Endothelial cell of umbilical vein (primary cell): Measurements from ENCODE around the gene PRKAR1B. TPM values are rescaled to one million over a fixed set of nuclear protein-coding genes. Genes with fewer than 3 reads are reported as not detected.

Source experiments
- BruUV-seq: library from RNA; stranded (reverse); fragments of 400-500 nt; replicated peaks from 2 replicates; lab custom pipeline; 2021; lab: Mats Ljungman, UMichigan
- CTCF ChIA-PET: fragments of 300-600, 350-600 bp; sonication (Branson Sonifier 250); formaldehyde crosslinking; loops from one replicate; lab custom pipeline; 2021; ENCODE audit warnings: antibody characterized with exemption, inconsistent platforms; lab: Charles Lee
- POLR2A ChIA-PET: fragments of 300-600, 350-600 bp; sonication (Branson Sonifier 250); formaldehyde crosslinking; loops from one replicate; lab custom pipeline; 2021; ENCODE audit warnings: antibody characterized with exemption, inconsistent platforms; lab: Charles Lee
- DNase-seq: peaks from one replicate; pipeline ENCODE4 v3.0.0-alpha.2; 2011; ENCODE audit warnings: low read depth, low spot score
- FAIRE-seq: peaks from 2 replicates; lab custom pipeline; 2011; peaks lifted over from hg19 to GRCh38; lab: Jason Lieb, UNC
- H2AFZ ChIP-seq: 2 replicates; pipeline ENCODE4 v1.6.0; 2012; ENCODE audit warnings: low read depth, low read length, control low read depth, inconsistent platforms
- H3K27ac ChIP-seq: 2 replicates; pipeline ENCODE4 v1.5.1; 2011; ENCODE audit warnings: low read depth, mild to moderate bottlenecking, control low read depth, low read length, moderate library complexity; ENCODE audit not compliant: insufficient read depth
- H3K27me3 ChIP-seq, 2 experiments: 2 replicates each; pipeline versions ENCODE4 v1.6.0 to v1.6.1; 2011; ENCODE audit warnings: low read length in 2 of 2, mixed read lengths in 1 of 2; ENCODE audit not compliant: control insufficient read depth in 2 of 2, insufficient read depth in 2 of 2
- H3K36me3 ChIP-seq, 2 experiments: 2 replicates in 1 of 2; 3 replicates in 1 of 2; pipeline ENCODE4 v1.5.1; 2011; ENCODE audit warnings: low read length in 2 of 2, mild to moderate bottlenecking in 1 of 2, moderate library complexity in 1 of 2; ENCODE audit not compliant: control insufficient read depth in 2 of 2, insufficient read depth in 2 of 2; ENCODE audit errors: extremely low read depth in 1 of 2
- H3K4me1 ChIP-seq: 3 replicates; pipeline ENCODE4 v1.5.1; 2011; ENCODE audit warnings: mild to moderate bottlenecking, low read length; ENCODE audit not compliant: control insufficient read depth, insufficient read depth; ENCODE audit errors: extremely low read depth
- H3K4me2 ChIP-seq: 2 replicates; pipeline ENCODE4 v1.6.1; 2011; ENCODE audit warnings: low read length, control low read depth, mixed read lengths; ENCODE audit not compliant: insufficient read depth
- H3K4me3 ChIP-seq, 3 experiments: fragments of 200-600 bp in 1 of 3; sonication (generic), shearing (Covaris generic) in 1 of 3; replicated peaks in 1 of 3; 2 replicates each; pipeline ENCODE4 v1.5.1; 2011 to 2016; ENCODE audit warnings: control low read depth in 3 of 3, low read length in 3 of 3, mild to moderate bottlenecking in 2 of 3, inconsistent platforms in 1 of 3, low read depth in 1 of 3, moderate library complexity in 1 of 3; ENCODE audit not compliant: insufficient read depth in 1 of 3
- H3K79me2 ChIP-seq: 2 replicates; pipeline ENCODE4 v1.6.0; 2012; ENCODE audit warnings: low read length, inconsistent platforms; ENCODE audit not compliant: control insufficient read depth, insufficient read depth
- H3K9ac ChIP-seq: replicated peaks from 2 replicates; pipeline ENCODE3; 2011; ENCODE audit warnings: low read length, control low read depth; ENCODE audit not compliant: insufficient read depth; ENCODE audit errors: extremely low read depth
- H3K9me1 ChIP-seq: replicated peaks from 3 replicates; pipeline ENCODE4 v1.6.0; 2011; ENCODE audit warnings: mild to moderate bottlenecking, low read length; ENCODE audit not compliant: control insufficient read depth, insufficient read depth; ENCODE audit errors: extremely low read depth
- H3K9me3 ChIP-seq: replicated peaks from 2 replicates; pipeline ENCODE4 v1.5.1; 2012; ENCODE audit warnings: low read length, inconsistent platforms; ENCODE audit not compliant: control insufficient read depth, insufficient read depth
- H4K20me1 ChIP-seq: replicated peaks from 2 replicates; pipeline ENCODE3; 2011; ENCODE audit warnings: mild to moderate bottlenecking, low read length; ENCODE audit not compliant: control insufficient read depth, insufficient read depth; ENCODE audit errors: extremely low read depth
- CTCF ChIP-seq, 2 donors: IDR thresholded peaks; 1 replicate in 1 of 2; 2 replicates in 1 of 2; pipeline ENCODE4 v1.5.1; 2011; ENCODE audit warnings: low read length in 2 of 2, mild to moderate bottlenecking in 2 of 2, moderate library complexity in 2 of 2, control low read depth in 1 of 2, inconsistent platforms in 1 of 2, low read depth in 1 of 2; ENCODE audit not compliant: insufficient read depth in 1 of 2; ENCODE audit errors: extremely low read depth in 1 of 2
- EZH2 ChIP-seq: IDR thresholded peaks from 2 replicates; pipeline ENCODE4 v1.6.1; 2012; ENCODE audit warnings: borderline replicate concordance, low read depth, mild to moderate bottlenecking, moderate library complexity, low read length, inconsistent platforms; ENCODE audit not compliant: severe bottlenecking
- FOS ChIP-seq: IDR thresholded peaks from 2 replicates; pipeline ENCODE4 v1.6.1; 2011; ENCODE audit warnings: mild to moderate bottlenecking, low read length, moderate library complexity, borderline replicate concordance; ENCODE audit not compliant: insufficient read depth
- GATA2 ChIP-seq: IDR thresholded peaks from 2 replicates; pipeline ENCODE4 v1.7.0; 2011; ENCODE audit warnings: low read depth, mild to moderate bottlenecking, moderate library complexity, mixed read lengths, low read length; ENCODE audit not compliant: insufficient read length, insufficient read depth
- JUN ChIP-seq: IDR thresholded peaks from 2 replicates; pipeline ENCODE4 v1.6.1; 2011; ENCODE audit warnings: borderline replicate concordance, low read depth; ENCODE audit not compliant: insufficient read length, insufficient read depth
- MAX ChIP-seq: IDR thresholded peaks from 2 replicates; pipeline ENCODE4 v1.6.1; 2011; ENCODE audit not compliant: insufficient read depth, insufficient read length
- MYC ChIP-seq: IDR thresholded peaks from one replicate; pipeline ENCODE4 v1.6.1; 2011; ENCODE audit warnings: mild to moderate bottlenecking, low read depth, low read length
- POLR2A ChIP-seq: IDR thresholded peaks from 2 replicates; pipeline ENCODE4 v1.6.1; 2012; ENCODE audit warnings: low read depth, mild to moderate bottlenecking, control low read depth, low read length
- POLR2AphosphoS5 ChIP-seq: IDR thresholded peaks from 2 replicates; pipeline ENCODE4 v1.6.1; 2012; ENCODE audit warnings: low read depth, mild to moderate bottlenecking, control low read depth, low read length, moderate library complexity; ENCODE audit not compliant: insufficient read depth
- dilution Hi-C: fragments of 300-500 bp; cut with MboI; formaldehyde crosslinking; loops from one replicate; pipeline ENCODE4 v1.15.0; 2019; ENCODE audit warnings: low sequenced_read_pairs; ENCODE audit not compliant: extremely low pct_ligation_motif_present
- intact Hi-C: fragments of 100-400 bp; cut with micrococcal nuclease; formaldehyde crosslinking; loops from one replicate; pipeline ENCODE4 v1.10.0; 2022
- polyA plus RNA-seq, 4 experiments: library from polyadenylated mRNA; depleted of rRNA in 3 of 4; stranded (reverse) in 3 of 4; unstranded in 1 of 4; fragments of >200 nt; gene quantifications; 2 replicates each; pipeline versions ENCODE4 v1.2.1 to v1.2.3, GENCODE V29; 2011 to 2012; ENCODE audit warnings: missing spikeins in 1 of 4
- total RNA-seq: library from RNA; stranded (reverse); gene quantifications from 2 replicates; pipeline ENCODE4 v1.2.3, GENCODE V29; 2021

PRKAR1B gene
- total and polyA plus RNA-seq, 2 donors (not counting 3 experiments of a cell fraction or from before 2014, with no cell fraction given) = 15.4 to 29.2 TPM

- H3K9me3 ChIP-seq = no peaks in the 10 kb centered on the region
- intact Hi-C loops (loop anchor here (5.0 to 10.0 kb wide), 2 partner anchors 139 to 256 kb away; partner anchors contain the start of gene PDGFA), dilution Hi-C loops (no loop called here)
- peaks cover 0 to 3% of the 10 kb centered on the region in 2 experiments for H3K36me3 ChIP-seq
- peaks cover 31% of the 10 kb centered on the region for H3K4me1 ChIP-seq
- no peak overlapping the region for H3K9ac ChIP-seq
- H3K79me2 ChIP-seq = no peaks in the 10 kb centered on the region
- H3K9me1 ChIP-seq = no peaks in the 10 kb centered on the region
- no peak overlapping the region for H3K4me3 ChIP-seq
- H3K4me2 ChIP-seq = no peak overlapping the region
- DNase-seq = no peak
- ChIA-PET POLR2A (no interaction called here), CTCF (interaction anchor here (0.7 to 2.5 kb wide), 8 partner anchors 11 to 452 kb away, joined by 3 to 9 read pairs (median 4); partner anchors contain the start of gene PDGFA)
- H3K27me3 ChIP-seq = no peaks in the 10 kb centered on the region
- no peaks in the 10 kb centered on the region for H4K20me1 ChIP-seq
- H2AFZ ChIP-seq = no peak overlapping the region
- no peak overlapping the region for H3K27ac ChIP-seq
- no peak for FAIRE-seq
- no TSS peak for BruUV-seq
- no peak for TF ChIP-seq MAX
- TF ChIP-seq MYC = no peak
- TF ChIP-seq GATA2 = no peak
- no peak for TF ChIP-seq JUN
- TF ChIP-seq POLR2A = no peak
- TF ChIP-seq FOS = no peak
- TF ChIP-seq CTCF (IDR thresholded peaks at IDR 0.05; ENCODE audit: extremely low read depth in 1 of 2, insufficient read depth in 1 of 2, low read depth in 1 of 2, low read length in 2 of 2) = no peak
- no peak for TF ChIP-seq POLR2AphosphoS5
- no peak for TF ChIP-seq EZH2
Observed at GRCh38 chr7:773622-773915, 46.5 kb upstream of the PRKAR1B start.
